ENCODE data around the gene RFTN1. TPM values are rescaled to one million over a fixed set of nuclear protein-coding genes. Genes with fewer than 3 reads are reported as not detected.

RFTN1 gene
- total and polyA plus RNA-seq, 2 of the 8 experiments (the other 6 are each of a cell fraction or from before 2014, with no cell fraction given) = 4.6 to 6.7 TPM

GRCh38 chr3:16372362-16373292, 140.9 kb downstream of the RFTN1 start:
- Histone ChIP-seq H2AFZ (ENCODE audit: low read length) (no peak overlapping the region), H3K14ac (ENCODE audit: insufficient read length) (no peak overlapping the region), H3K79me1 (ENCODE audit: low read depth, low read length) (no peaks in the 10 kb centered on the region; the same call in 1 of the 2 replicates), H2AK5ac (ENCODE audit: low read depth, low read length) (no peak overlapping the region), H3K27me3 (replicated peaks in 1 of 4; ENCODE audit: control insufficient read depth in 3 of 4, extremely low read depth in 1 of 4, insufficient read depth in 3 of 4, low read length in 3 of 4) (no peaks in the 10 kb centered on the region), H3K4me1 (replicated peaks in 1 of 4; ENCODE audit: control insufficient read depth in 3 of 4, insufficient read depth in 4 of 4, low read length in 3 of 4) (peaks cover 9 to 23% (median 14%) of the 10 kb centered on the region in 4 experiments), H3K9ac (replicated peaks in 1 of 4; ENCODE audit: extremely low read depth in 1 of 4, low read depth in 3 of 4, low read length in 3 of 4) (no peak overlapping the region), H3K56ac (replicated peaks; ENCODE audit: insufficient read length, low read depth, low read length) (no peak overlapping the region), H3K79me2 (ENCODE audit: control insufficient read depth in 1 of 2, insufficient read depth in 2 of 2, low read length in 2 of 2) (no peaks in the 10 kb centered on the region), H3K27ac (ENCODE audit: low read depth, low read length) (no peak overlapping the region), H3K18ac (ENCODE audit: extremely low read depth, low read length) (no peak overlapping the region), H3K36me3 (ENCODE audit: control insufficient read depth in 2 of 4, insufficient read depth in 4 of 4, low read length in 3 of 4) (no peaks in the 10 kb centered on the region), H2BK15ac (ENCODE audit: low read length) (no peak overlapping the region), H3K9me3 (ENCODE audit: insufficient read depth in 2 of 2, low read depth in 1 of 2, low read length in 1 of 2) (no peaks in the 10 kb centered on the region; a peak in 1 of 4 replicates), H4K5ac (ENCODE audit: insufficient read length, low read depth, low read length) (no peak overlapping the region), H2BK20ac (ENCODE audit: low read length) (no peak overlapping the region), H3K4ac (replicated peaks; ENCODE audit: insufficient read length, low read depth, low read length) (no peak overlapping the region), H4K8ac (ENCODE audit: extremely low read depth, insufficient read depth, low read length) (no peak overlapping the region), H3K4me3 (ENCODE audit: extremely low read depth in 1 of 4, insufficient read depth in 2 of 4, low read depth in 3 of 4, low read length in 4 of 4) (no peak overlapping the region), H3K23me2 (ENCODE audit: low read depth, low read length) (no peaks in the 10 kb centered on the region), H4K20me1 (replicated peaks in 1 of 2; ENCODE audit: control insufficient read depth in 1 of 2, insufficient read depth in 2 of 2, low read length in 2 of 2) (no peaks in the 10 kb centered on the region), H4K91ac (replicated peaks; ENCODE audit: insufficient read length, low read length) (no peak overlapping the region), H2BK12ac (ENCODE audit: low read depth, low read length) (0 out of 2 replicates have a peak overlapping the region, but pooled peaks have one; percentile 72), H3K4me2 (ENCODE audit: insufficient read depth in 1 of 2, low read depth in 2 of 2, low read length in 2 of 2) (no peak overlapping the region), H3K23ac (ENCODE audit: insufficient read length) (no peak overlapping the region), H2BK120ac (replicated peaks; ENCODE audit: low read depth, low read length) (no peak overlapping the region), H2BK5ac (ENCODE audit: low read depth, low read length) (no peak overlapping the region)
- FAIRE-seq (no peak), DNase-seq (ENCODE audit: low read depth in 1 of 2, low spot score in 2 of 2) (no peak)
- ChIA-PET CTCF (ENCODE audit: partially characterized antibody) (interaction anchor here (1.0 kb wide), 1 partner anchor 144 kb away, joined by 3 read pairs; no protein-coding TSS in a partner anchor), POLR2A (ENCODE audit: partially characterized antibody) (no interaction called here)
- 94% methylated on average over 12 of the region's 12 CpGs; no CpG with 5 or more reads in 1 of the 2 experiments for WGBS, 2 experiments (ENCODE audit: extremely low coverage in 1 of 2, insufficient coverage in 1 of 2, insufficient read length in 1 of 2, insufficient replicate concordance in 2 of 2, low coverage in 1 of 2, low lambda C conversion rate in 2 of 2, missing lambda C conversion rate in 1 of 2)
- TF ChIP-seq SAP30 (IDR thresholded peaks at IDR 0.05; ENCODE audit: insufficient read depth, insufficient replicate concordance, low read length) (no peak), ZNF274 (IDR thresholded peaks at IDR 0.05; ENCODE audit: borderline replicate concordance, extremely low read depth, low read length) (no peak), HDAC6 (IDR thresholded peaks at IDR 0.05; ENCODE audit: low read depth, low read length) (no peak), EZH2 (IDR thresholded peaks at IDR 0.05; ENCODE audit: low read depth, low read length, severe bottlenecking) (no peak), POLR2AphosphoS5 (IDR thresholded peaks at IDR 0.05; ENCODE audit: low read depth, low read length) (no peak), SIX5 (IDR thresholded peaks at IDR 0.05; ENCODE audit: low read depth, low read length) (no peak), EGR1 (IDR thresholded peaks at IDR 0.05; ENCODE audit: borderline replicate concordance, low read depth, low read length) (no peak), MAFK (IDR thresholded peaks at IDR 0.05; ENCODE audit: low read depth, low read length) (no peak), PHF8 (conservative IDR thresholded peaks at IDR 0.05; ENCODE audit: low read depth, low read length) (no peak), BRCA1 (IDR thresholded peaks at IDR 0.05; ENCODE audit: low read depth, low read length) (no peak)
- TF ChIP-seq, protein P1, sequence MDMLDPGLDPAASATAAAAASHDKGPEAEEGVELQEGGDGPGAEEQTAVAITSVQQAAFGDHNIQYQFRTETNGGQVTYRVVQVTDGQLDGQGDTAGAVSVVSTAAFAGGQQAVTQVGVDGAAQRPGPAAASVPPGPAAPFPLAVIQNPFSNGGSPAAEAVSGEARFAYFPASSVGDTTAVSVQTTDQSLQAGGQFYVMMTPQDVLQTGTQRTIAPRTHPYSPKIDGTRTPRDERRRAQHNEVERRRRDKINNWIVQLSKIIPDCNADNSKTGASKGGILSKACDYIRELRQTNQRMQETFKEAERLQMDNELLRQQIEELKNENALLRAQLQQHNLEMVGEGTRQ (IDR thresholded peaks at IDR 0.05; ENCODE audit: low read length) = no peak

Measured in H1 (cell line).